ENCODE results near the gene ABCG5.

ABCG5 gene

GRCh38 chr2:43766006-43766405 is 72.6 kb downstream of the ABCG5 start:
- TF ChIP-seq EZH2 (optimal IDR thresholded peaks at IDR 0.05; ENCODE audit: low read depth, low read length) (no peak), CTCF (IDR thresholded peaks at IDR 0.05; ENCODE audit: low read length) (no peak), EZH2phosphoT487 (IDR thresholded peaks at IDR 0.05; ENCODE audit: low read length) (no peak)
- no peak overlapping the region for H3K4me2 ChIP-seq (ENCODE audit: low read depth, low read length)

GRCh38 chr2:43764086-43764705 is 74.4 kb downstream of the ABCG5 start:
- no peak overlapping the region for H3K27ac ChIP-seq (ENCODE audit: low read length)
- no peak overlapping the region for H3K4me2 ChIP-seq (ENCODE audit: low read depth, low read length)
- H3K36me3 ChIP-seq (replicated peaks; ENCODE audit: insufficient read depth, low read length), result no peaks in the 10 kb centered on the region
- H3K9me3 ChIP-seq (replicated peaks; ENCODE audit: insufficient read depth, low read length), result no peaks in the 10 kb centered on the region
- no peaks in the 10 kb centered on the region for H3K27me3 ChIP-seq (replicated peaks; ENCODE audit: insufficient read depth, low read length)
- H4K20me1 ChIP-seq (ENCODE audit: insufficient read depth, low read length), result no peaks in the 10 kb centered on the region
- TF ChIP-seq CTCF (IDR thresholded peaks at IDR 0.05; ENCODE audit: low read length) (no peak), EZH2 (optimal IDR thresholded peaks at IDR 0.05; ENCODE audit: low read depth, low read length) (no peak), EZH2phosphoT487 (IDR thresholded peaks at IDR 0.05; ENCODE audit: low read length) (no peak)
- no peaks in the 10 kb centered on the region for H3K9me2 ChIP-seq (replicated peaks; ENCODE audit: insufficient read depth, low read length)
- H3K4me1 ChIP-seq (ENCODE audit: low read length), result no peaks in the 10 kb centered on the region
- DNase-seq, result no peak
- H3K4me3 ChIP-seq (ENCODE audit: low read length), result no peak overlapping the region
- H3K79me2 ChIP-seq (ENCODE audit: low read length), result no peaks in the 10 kb centered on the region
- H3F3A ChIP-seq (ENCODE audit: insufficient read depth, low read length), result no peaks in the 10 kb centered on the region
- no peak overlapping the region for H3K9ac ChIP-seq (ENCODE audit: low read length)
- no peak overlapping the region for H2AFZ ChIP-seq (ENCODE audit: low read length)

More at GRCh38 chr2:43766006-43766405, 72.6 kb downstream of the ABCG5 start:
- Histone ChIP-seq H4K20me1 (ENCODE audit: insufficient read depth, low read length) (no peaks in the 10 kb centered on the region), H3K27me3 (replicated peaks; ENCODE audit: insufficient read depth, low read length) (no peaks in the 10 kb centered on the region), H2AFZ (ENCODE audit: low read length) (no peak overlapping the region), H3K4me1 (ENCODE audit: low read length) (no peaks in the 10 kb centered on the region), H3K9me2 (replicated peaks; ENCODE audit: insufficient read depth, low read length) (no peaks in the 10 kb centered on the region), H3K9me3 (replicated peaks; ENCODE audit: insufficient read depth, low read length) (no peaks in the 10 kb centered on the region), H3K27ac (ENCODE audit: low read length) (no peak overlapping the region), H3F3A (ENCODE audit: insufficient read depth, low read length) (no peaks in the 10 kb centered on the region), H3K9ac (ENCODE audit: low read length) (no peak overlapping the region), H3K4me3 (ENCODE audit: low read length) (no peak overlapping the region), H3K36me3 (replicated peaks; ENCODE audit: insufficient read depth, low read length) (no peaks in the 10 kb centered on the region), H3K79me2 (ENCODE audit: low read length) (no peaks in the 10 kb centered on the region)
- no peak for DNase-seq

GRCh38 chr2:43763091-43763490 is 75.5 kb downstream of the ABCG5 start:
- no peaks in the 10 kb centered on the region for H3K79me2 ChIP-seq (ENCODE audit: low read length)
- no peak for DNase-seq

More at GRCh38 chr2:43763091-43763490, 75.5 kb downstream of the ABCG5 start:
- Histone ChIP-seq H3K4me2 (ENCODE audit: low read depth, low read length) (no peak overlapping the region), H4K20me1 (ENCODE audit: insufficient read depth, low read length) (no peaks in the 10 kb centered on the region), H3K9me3 (replicated peaks; ENCODE audit: insufficient read depth, low read length) (no peaks in the 10 kb centered on the region), H3K4me3 (ENCODE audit: low read length) (no peak overlapping the region), H3K27me3 (replicated peaks; ENCODE audit: insufficient read depth, low read length) (no peaks in the 10 kb centered on the region), H3K4me1 (ENCODE audit: low read length) (no peaks in the 10 kb centered on the region), H3K9me2 (replicated peaks; ENCODE audit: insufficient read depth, low read length) (no peaks in the 10 kb centered on the region), H3K9ac (ENCODE audit: low read length) (no peak overlapping the region), H2AFZ (ENCODE audit: low read length) (no peak overlapping the region), H3F3A (ENCODE audit: insufficient read depth, low read length) (no peaks in the 10 kb centered on the region), H3K27ac (ENCODE audit: low read length) (no peak overlapping the region), H3K36me3 (replicated peaks; ENCODE audit: insufficient read depth, low read length) (no peaks in the 10 kb centered on the region)
- no peak for TF ChIP-seq EZH2 (optimal IDR thresholded peaks at IDR 0.05; ENCODE audit: low read depth, low read length)
- no peak for TF ChIP-seq EZH2phosphoT487 (IDR thresholded peaks at IDR 0.05; ENCODE audit: low read length)
- TF ChIP-seq CTCF (IDR thresholded peaks at IDR 0.05; ENCODE audit: low read length), result no peak

Data from MM.1S (cell line).